HG02642 (cell line): ENCODE data around the gene RINL.

Experiments used
- ATAC-seq: cut with Tn5 transposase; IDR thresholded peaks from one replicate; pipeline ENCODE4 v1.9.1; 2021; ENCODE audit warnings: mild to moderate bottlenecking; ENCODE audit not compliant: unreplicated experiment, poor library complexity

Gene RINL, protein sequence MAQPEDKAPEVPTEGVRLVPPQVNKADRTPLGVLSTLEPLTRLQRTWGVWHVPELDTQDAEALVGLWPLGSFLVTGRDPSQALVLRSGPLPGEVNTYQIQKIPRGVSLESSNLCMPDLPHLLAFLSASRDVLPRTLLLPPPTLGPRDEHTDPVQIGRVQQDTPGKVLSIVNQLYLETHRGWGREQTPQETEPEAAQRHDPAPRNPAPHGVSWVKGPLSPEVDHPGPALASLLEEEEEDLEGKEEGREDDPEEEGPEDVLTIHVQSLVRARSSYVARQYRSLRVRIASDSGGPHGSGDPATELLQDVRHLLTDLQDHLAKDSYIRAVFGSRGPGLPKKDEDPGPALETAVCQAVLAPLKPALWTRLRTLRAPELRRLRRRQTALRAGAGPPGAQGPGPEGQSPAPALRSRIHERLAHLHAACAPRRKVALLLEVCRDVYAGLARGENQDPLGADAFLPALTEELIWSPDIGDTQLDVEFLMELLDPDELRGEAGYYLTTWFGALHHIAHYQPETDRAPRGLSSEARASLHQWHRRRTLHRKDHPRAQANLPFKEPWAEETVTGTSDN

GRCh38 chr19:38877781-38878574 is at the start of gene RINL:
Gene RINL (minus strand): TSS chr19:38878275. CDS start chr19:38876742, 1,533 bp downstream.
- peak; percentile 63 for ATAC-seq

DNA sequence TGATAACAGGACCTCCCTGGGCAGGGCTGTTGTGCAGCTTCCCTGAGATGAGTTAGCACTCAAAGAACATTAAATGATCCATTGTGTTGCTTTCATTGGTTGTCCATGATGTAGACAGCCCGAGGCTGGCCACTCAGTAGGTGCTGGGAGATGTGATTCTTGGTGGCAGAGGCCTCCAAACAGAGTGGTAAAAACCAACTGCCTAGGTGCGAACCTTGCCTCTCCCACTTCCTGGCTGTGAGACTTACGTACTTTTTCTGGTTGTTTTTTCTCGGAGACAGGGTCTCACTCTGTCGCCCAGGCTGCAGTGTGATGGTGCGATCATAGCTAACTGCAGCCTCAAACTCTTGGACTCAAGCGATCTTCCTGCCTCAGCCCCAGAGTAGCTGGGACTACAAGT is 46.3 kb upstream of the RINL start:
- no peak for ATAC-seq

- no peak for ATAC-seq
Observed at GRCh38 chr19:38922482-38922881, 44.4 kb upstream of the RINL start.

DNA sequence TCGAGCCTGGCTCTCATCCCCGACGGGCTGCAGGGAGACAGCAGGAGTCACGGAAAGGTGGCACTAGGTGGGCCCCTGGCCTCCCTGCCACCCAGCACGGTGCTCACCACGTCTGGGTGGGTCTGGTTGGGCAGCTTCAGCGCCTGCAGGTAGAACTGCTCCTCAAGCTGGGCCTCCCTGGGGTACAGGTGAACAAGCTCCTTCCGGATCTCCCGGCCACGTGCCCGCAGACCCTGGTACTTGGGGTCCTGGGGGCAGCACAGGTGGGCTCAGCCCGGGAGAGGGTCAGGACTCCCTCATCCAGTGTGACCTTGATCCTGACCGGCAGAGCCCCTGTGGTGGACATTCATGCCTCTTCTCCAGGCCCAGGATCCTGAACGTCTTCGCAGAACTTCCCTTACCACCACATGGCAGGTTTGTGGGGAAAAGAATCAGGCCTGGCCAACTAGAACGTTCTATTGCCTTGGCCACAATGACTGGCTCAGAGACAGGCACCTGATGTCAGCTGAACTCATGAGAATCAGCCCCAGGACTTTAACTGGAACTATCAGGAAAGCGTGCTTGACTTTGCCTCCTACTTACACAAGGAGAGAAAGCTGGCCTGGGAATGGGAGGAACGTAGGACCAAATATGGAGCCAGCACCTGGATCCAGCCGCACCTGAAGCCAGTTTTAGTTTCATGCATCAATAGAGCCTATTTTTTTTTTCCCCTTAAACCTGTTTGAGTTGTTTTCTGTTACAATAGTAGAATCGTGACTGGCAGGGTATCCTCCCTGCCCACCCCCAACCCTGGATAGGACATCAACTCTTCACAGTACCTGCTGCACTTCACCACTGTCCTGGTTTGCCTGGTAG is 43.6 kb upstream of the RINL start:
- ATAC-seq: no peak

DNA sequence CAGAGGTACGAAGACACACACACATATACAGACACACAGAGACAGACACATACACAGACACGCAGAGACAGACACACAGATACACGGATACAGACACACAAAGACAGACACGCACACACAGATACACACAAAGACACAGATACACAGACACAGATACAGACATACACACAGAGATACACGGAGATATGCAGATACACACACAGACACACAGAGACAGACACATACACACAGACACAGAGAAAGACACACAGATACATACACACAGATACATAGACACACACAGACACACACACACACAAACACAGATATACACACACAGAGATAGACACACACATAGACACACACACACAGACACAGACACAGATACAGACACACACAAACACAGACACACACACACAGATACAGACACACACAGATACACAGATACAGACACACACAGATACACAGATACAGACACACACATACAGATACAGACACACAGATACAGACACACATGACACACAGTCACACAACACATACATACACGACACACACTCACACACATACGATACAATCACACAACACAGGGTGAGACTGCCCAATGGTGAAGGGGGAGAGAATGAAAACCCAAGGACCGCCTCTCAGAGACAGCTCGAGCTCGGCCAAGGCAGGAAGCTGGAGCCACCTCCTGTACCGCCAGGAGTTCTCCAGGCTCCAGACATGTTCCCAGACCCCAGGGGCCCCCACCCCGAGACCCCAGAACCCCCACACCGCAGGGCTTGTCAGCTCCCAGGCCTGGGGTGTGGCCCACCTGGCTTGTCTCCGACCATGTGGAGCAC is 42.7 kb upstream of the RINL start:
- no peak for ATAC-seq

GRCh38 chr19:38919837-38920601 is 41.9 kb upstream of the RINL start:
- no peak for ATAC-seq

- ATAC-seq: no peak
Observed at GRCh38 chr19:38918526-38918925, 40.5 kb upstream of the RINL start.

- no peak for ATAC-seq
Observed at GRCh38 chr19:38917921-38918491, 39.9 kb upstream of the RINL start.

DNA sequence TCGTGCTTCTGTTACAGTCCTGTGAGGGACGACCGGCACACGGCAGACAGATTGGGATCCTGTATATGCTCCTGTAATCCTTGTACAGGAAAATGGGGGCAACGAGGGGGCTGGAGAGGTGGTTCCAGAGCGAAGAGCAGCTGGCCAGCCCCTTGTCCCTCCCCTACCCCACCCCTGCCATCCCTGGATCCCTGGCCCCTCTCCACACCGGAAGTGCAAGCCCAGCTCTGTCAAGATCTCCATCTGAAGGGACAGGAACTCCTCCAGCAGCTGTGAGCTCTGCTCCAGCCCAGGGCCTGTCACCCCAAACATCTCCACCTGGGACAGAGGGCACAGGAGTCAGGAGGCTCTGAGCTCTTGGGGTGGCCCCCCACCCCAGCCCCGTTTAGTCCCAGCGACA is 39.4 kb upstream of the RINL start:
- ATAC-seq: no peak

GRCh38 chr19:38915329-38916321 is 37.5 kb upstream of the RINL start:
- no peak for ATAC-seq

DNA sequence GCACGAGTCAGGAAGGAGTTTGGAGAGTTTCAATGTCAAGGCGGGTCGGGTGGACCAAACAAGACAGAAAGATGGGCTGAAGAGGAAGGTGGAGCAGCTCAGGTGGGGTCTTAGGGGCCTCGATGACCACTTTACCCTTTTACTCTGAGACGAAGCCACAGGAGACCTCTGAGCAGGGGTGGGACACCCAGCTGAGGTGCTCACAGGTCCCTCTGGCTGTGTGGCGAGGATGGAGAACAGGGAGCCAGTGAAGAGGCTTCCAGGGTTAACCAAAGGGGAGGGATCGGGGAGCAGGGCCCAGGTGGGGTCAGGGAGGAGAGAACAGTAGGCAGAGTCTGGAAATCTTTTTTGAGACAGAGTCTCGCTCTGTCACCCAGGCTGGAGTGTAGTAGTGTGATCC is 35.9 kb upstream of the RINL start:
- ATAC-seq: no peak

DNA sequence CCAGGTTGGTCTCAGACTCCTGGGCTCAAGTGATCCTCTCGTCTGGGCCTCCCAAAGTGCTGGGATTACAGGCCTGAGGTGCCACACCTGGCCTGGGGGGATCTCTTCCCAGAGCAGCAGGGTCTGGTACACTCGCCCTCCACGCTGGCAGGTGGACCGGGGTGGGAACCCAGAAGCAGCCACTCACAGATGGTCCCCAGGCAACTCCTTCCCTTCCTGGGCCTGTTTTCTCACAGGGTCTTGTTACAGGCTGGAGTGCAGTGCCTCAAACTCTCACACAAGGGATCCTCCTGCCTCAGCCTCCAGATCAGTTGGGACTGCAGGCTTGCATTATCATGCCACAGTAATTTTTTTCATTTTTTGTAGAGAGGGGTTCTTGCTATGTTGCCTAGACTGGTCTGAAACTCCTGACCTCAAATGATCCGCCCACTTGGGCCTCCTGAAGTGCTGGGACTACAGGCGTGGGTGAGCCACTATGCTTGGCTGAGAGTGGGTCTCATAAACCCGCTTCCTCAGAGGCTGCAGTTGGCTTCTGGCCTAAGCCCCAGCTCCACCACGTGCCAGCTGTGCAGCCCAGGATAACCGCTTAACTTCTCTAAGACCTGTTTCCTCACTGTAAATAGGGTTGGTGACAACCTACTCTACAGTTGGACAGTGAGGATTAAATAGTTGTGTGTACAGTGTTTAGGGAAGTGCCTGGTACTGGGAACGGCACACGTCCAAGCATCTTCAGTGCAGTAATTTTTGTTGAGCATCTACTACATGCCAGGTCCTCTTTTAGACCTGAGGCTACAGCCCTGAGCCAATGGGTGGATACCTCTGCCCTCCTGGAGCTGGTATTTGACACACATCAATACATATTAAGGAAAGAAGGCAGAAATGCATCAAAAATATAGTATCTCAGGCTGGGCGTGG is 34.8 kb upstream of the RINL start:
- ATAC-seq: no peak

DNA sequence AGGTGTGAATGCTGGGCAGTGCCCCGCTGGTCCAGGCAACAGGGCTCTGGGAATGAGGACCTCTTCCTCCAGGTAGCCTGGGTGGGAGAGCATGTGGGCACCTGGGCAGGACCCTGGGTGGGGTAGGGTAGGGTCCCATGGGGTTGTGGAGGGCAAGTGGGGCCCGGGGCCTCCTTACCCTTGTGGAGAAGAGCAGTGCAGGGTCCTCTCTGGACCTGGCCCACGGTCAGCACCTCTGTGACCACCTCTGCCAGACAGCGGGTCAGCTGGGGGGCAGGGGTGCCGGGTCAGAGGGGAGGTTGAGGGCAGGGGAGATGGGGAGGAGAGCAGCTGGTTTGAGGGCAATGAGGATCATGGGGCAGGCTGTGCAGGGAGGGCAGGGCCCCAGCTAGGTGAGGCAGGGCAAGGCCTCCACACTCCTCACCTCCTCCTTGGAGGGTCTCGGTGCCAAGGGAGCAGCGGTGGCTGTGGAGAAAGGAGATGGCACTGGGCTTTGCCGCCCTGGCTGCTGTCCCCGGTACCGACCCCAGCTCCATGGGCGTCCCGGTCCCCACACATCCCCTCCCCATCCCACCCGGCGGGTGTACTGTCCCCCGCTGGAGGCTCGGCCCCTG is 33.4 kb upstream of the RINL start:
- no peak for ATAC-seq

GRCh38 chr19:38910488-38910887 is 32.4 kb upstream of the RINL start:
- no peak for ATAC-seq

- no peak for ATAC-seq
Observed at GRCh38 chr19:38908911-38909310, 30.8 kb upstream of the RINL start.

GRCh38 chr19:38907670-38908069 is 29.6 kb upstream of the RINL start:
- ATAC-seq: no peak
